GM12892 (cell line): ENCODE results near the gene IGFL3. TPM values are rescaled to one million over a fixed set of nuclear protein-coding genes. Genes with fewer than 3 reads are reported as not detected.
"Not testable (repeated sequence)": the region's sequence is repeated elsewhere in the genome, so short reads cannot be mapped to it uniquely, and the experiment has no call there.

Source experiments
- DNase-seq: peaks from one replicate; pipeline ENCODE4 v3.0.0; 2011; ENCODE audit not compliant: insufficient read length
- FAIRE-seq: peaks from 2 replicates; lab custom pipeline; 2011; peaks lifted over from hg19 to GRCh38; lab: Jason Lieb, UNC
- POLR2A ChIP-seq: IDR thresholded peaks from 2 replicates; pipeline ENCODE4 v1.6.1; 2011; ENCODE audit warnings: low read depth, low read length, control low read depth
- POLR2AphosphoS5 ChIP-seq: IDR thresholded peaks from 2 replicates; pipeline ENCODE4 v1.6.1; 2011; ENCODE audit warnings: low read depth, low read length, control low read depth
- TAF1 ChIP-seq: IDR thresholded peaks from 2 replicates; pipeline ENCODE4 v1.6.1; 2011; ENCODE audit warnings: low read depth, mild to moderate bottlenecking, control low read depth, low read length, borderline replicate concordance
- polyA plus RNA-seq: library from polyadenylated mRNA; unstranded; fragments of >200 nt; gene quantifications from one replicate; pipeline ENCODE4 v1.2.1, GENCODE V29; 2012; ENCODE audit warnings: missing spikeins, inconsistent platforms; ENCODE audit not compliant: missing spikeins

IGFL3 gene
- not detected for polyA plus RNA-seq

DNA sequence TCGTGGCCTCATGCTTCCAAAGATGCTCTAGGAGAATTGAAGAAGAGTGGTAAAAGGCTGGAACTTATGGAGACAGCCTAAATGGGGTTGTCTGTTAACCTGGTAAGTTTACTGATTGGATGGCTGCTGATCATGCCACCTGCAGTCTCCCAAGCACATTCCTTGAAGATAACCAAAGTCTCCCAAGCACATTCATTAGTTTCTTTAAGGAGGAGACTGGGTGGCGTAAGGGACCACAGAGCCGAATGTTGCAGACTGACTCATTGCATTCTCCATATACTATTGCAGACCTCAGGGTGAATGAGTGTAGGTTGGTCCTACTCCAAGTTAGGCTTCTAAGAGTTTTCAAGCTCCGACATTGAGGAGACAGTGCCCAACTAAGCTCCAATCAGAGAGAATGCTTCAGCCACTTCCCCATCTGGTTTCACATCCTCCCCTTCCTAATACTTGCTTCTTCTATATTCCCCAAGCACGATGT lies at the start of gene IGFL3:
Gene IGFL3, minus strand, starts transcription at position 51 of the 478 bp plus-strand sequence. Its CDS starts 39 bp downstream, at position 12.
- no peak for DNase-seq
- no peak for FAIRE-seq

GRCh38 chr19:46173886-46174480 lies 49.5 kb upstream of the IGFL3 start:
- DNase-seq = no peak
- TF ChIP-seq POLR2AphosphoS5 (no peak), TAF1 (no peak), POLR2A (no peak)
- FAIRE-seq = no peak

More for the DNA sequence above, at the start of gene IGFL3:
- no peak for TF ChIP-seq TAF1
- TF ChIP-seq POLR2AphosphoS5 = no peak
- TF ChIP-seq POLR2A = no peak

- TF ChIP-seq TAF1 (no peak), POLR2A (no peak), POLR2AphosphoS5 (no peak)
- DNase-seq (no peak), FAIRE-seq (no peak)
Measured at GRCh38 chr19:46162731-46163130, 38.2 kb upstream of the IGFL3 start.

DNA sequence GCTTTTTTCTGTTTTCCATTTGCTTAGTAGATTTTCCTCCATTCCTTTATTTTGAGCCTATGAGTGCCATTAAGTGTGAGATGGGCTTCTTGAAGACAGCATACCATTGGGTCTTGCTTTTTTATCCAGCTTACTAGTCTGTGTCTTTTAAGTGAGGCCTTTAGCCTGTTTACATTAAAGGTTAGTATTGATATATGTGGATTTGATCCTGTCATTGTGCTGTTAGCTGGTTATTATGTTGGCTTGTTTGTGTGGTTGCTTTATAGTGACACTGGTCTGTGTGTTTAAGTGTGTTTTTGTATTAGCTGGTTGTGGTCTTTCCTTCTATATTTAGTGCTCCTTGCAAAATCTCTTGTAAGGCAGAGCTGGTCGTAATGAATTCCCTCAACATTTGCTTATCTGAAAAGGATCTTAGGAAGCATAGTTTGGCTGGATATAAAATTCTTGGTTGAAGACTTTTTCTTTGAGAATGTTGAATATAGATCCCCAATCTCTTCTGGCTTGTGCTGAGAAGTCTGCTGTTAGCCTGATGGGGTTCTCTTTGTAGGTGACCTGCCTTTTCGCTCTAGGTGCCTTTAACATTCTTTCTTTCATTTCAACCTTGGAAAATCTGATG lies 37.3 kb upstream of the IGFL3 start:
- FAIRE-seq, DNase-seq: not testable (repeated sequence)

- FAIRE-seq (no peak), DNase-seq (no peak)
- TF ChIP-seq TAF1 = no peak
- no peak for TF ChIP-seq POLR2A
- no peak for TF ChIP-seq POLR2AphosphoS5
Measured at GRCh38 chr19:46160233-46160775, 35.8 kb upstream of the IGFL3 start.

GRCh38 chr19:46159418-46160232 lies 35.1 kb upstream of the IGFL3 start:
- TF ChIP-seq TAF1 = no peak
- no peak for TF ChIP-seq POLR2A
- TF ChIP-seq POLR2AphosphoS5 = no peak
- DNase-seq = no peak
- no peak for FAIRE-seq

DNA sequence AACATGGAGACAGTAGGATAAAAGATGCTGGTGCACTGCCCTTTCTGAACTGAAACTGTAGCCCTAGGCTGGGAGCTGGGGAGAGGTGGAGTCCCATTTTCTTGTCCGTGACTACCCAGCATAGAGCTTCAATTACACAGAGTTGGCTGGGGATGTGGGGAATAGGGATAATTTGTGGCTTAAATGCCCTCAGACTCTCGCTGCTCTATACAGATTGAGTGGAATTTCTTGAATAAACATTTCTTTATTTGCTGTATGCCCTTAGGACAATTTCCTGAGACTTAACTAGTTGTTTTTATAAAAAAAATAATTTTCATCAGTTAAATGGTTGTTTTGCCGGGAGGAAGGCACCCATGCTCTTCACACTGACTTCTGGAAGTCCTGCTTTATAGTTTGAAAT lies 30.7 kb upstream of the IGFL3 start:
- FAIRE-seq = no peak
- DNase-seq = no peak
- TF ChIP-seq POLR2AphosphoS5 = no peak
- TF ChIP-seq POLR2A = no peak
- no peak for TF ChIP-seq TAF1

DNA sequence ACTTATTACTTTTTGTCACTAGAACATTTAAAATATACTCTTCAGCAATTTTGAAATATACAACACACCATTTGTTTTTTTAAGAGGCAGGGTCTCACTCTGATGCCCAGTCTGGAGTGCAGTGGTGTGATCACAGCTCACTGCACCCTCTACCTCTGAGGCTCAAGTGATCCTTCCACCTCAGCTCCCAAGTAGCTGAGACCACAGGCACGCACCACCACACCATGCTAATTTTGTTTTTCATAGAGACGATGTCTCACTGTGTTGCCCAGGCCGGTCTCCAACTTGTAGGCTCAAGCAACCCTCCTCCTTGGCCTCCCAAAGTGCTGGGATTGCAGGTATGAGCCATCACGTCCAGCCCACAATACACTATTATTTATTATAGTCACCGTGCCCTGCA lies 26.1 kb upstream of the IGFL3 start:
- TF ChIP-seq POLR2AphosphoS5 (no peak), POLR2A (no peak), TAF1 (no peak)
- DNase-seq (no peak), FAIRE-seq (no peak)

DNA sequence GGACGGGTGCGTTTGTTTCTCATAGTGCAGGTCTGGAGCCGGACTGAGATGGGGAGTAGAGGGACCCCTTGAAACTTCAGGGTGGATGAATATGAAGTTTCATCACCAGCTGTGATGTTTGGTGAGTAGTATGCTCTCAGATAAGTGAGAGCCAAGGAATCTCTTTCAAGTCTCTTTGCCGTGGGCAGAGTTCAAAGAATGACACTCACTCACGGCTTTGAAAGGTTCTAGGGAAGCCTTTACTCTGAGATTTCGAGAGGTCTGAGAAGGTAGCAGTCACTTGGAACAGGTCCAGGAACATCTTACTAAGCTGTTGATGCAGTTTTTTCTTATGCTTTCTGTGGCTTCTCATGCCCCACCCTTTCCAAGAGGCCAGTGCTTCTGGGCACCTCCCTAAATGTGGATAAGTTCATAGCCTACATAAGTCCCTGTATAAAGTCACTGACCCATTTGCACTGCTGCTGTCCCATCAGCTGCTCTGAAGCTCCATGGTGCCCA lies 23.4 kb upstream of the IGFL3 start, which contains the start of gene IGFL2:
Gene IGFL2, plus strand, starts transcription at position 448 of the 498 bp plus-strand sequence. Its CDS starts 41 bp downstream, at position 489.
- FAIRE-seq (no peak), DNase-seq (no peak)

DNA sequence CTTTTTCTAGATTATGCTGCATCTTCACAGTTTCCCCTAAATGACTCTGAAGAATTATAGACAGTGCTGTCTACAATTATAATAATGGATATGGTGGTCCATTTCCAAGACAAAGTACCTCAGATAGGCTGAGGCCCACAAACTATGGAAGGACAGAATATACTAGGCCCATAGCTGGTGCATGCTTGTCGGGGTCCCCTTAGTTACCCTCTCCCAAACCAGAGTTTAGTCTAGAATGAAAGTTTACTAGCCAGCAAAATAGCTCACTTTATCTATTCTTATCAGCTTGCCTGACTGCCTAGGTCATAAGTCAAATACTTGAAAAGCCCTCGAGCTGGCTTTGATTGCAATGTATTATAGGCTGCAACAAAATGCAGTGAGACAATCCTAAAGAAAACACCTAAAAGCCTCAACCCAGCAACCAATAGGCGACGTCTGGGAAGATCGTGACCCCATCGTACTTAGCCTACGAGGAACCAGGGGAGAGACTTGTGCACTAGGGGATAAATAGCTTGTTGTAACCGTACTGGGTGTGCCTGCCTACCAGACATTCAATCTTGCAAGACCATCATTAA lies 22.8 kb upstream of the IGFL3 start:
- FAIRE-seq (no peak), DNase-seq (no peak)
- TF ChIP-seq TAF1 (no peak), POLR2A (no peak), POLR2AphosphoS5 (no peak)

More for the DNA sequence above, 23.4 kb upstream of the IGFL3 start, which contains the start of gene IGFL2:
- no peak for TF ChIP-seq TAF1
- TF ChIP-seq POLR2A = no peak
- no peak for TF ChIP-seq POLR2AphosphoS5

GRCh38 chr19:46144756-46145155 lies 20.3 kb upstream of the IGFL3 start:
- DNase-seq = no peak
- TF ChIP-seq POLR2A (no peak), TAF1 (no peak), POLR2AphosphoS5 (no peak)
- FAIRE-seq = no peak
